K562 (cell line): ENCODE measurements around the gene PPHLN1. TPM values are rescaled to one million over a fixed set of nuclear protein-coding genes. Genes with fewer than 3 reads are reported as not detected.

Source experiments
- ATAC-seq: fragments of 200-7000 bp; cut with Tn5 transposase; 3 replicates; pipeline ENCODE4 v1.9.1; 2020; ENCODE audit warnings: moderate library complexity
- BruUV-seq: library from RNA; stranded (reverse); fragments of 400-500 nt; replicated peaks from 2 replicates; lab custom pipeline; 2021; lab: Mats Ljungman, UMichigan
- CTCF ChIA-PET: fragments of 300-600 bp; formaldehyde crosslinking; extraction: SDS; loops from one replicate; lab custom pipeline; 2021; ENCODE audit warnings: low intra/inter-chr PET ratio; lab: Yijun Ruan, JAX
- POLR2A ChIA-PET: fragments of 300-600, 350-650 bp; sonication (Branson Sonifier 250); formaldehyde crosslinking; extraction: SDS; loops from one replicate; lab custom pipeline; 2021; ENCODE audit warnings: antibody characterized with exemption, inconsistent platforms; lab: Yijun Ruan, JAX
- DNase-seq, 4 experiments: peaks; one replicate each; pipeline versions ENCODE4 v3.0.0 to v3.0.0-alpha.2; 2011 to 2018; ENCODE audit warnings: low spot score in 3 of 4, mixed read lengths in 3 of 4; ENCODE audit errors: extremely low read depth in 1 of 4
- FAIRE-seq: peaks from 2 replicates; lab custom pipeline; 2011; peaks lifted over from hg19 to GRCh38; lab: Jason Lieb, UNC
- H2AFZ ChIP-seq: 2 replicates; pipeline ENCODE4 v1.6.0; 2011; ENCODE audit warnings: low read depth, low read length, control low read depth, inconsistent platforms
- H3K27ac ChIP-seq: fragments of 200-600 bp; 3 replicates; pipeline ENCODE4 v1.8.0; 2011; ENCODE audit warnings: low read depth, mild to moderate bottlenecking, control low read depth, inconsistent platforms, low read length, moderate library complexity, mixed read lengths; ENCODE audit errors: extremely low read depth
- H3K27me3 ChIP-seq, 2 experiments: fragments of 300-600 bp in 1 of 2; 2 replicates in 1 of 2; 3 replicates in 1 of 2; pipeline versions ENCODE4 v1.6.0 to v1.8.0; 2011; ENCODE audit warnings: inconsistent platforms in 2 of 2, low read length in 2 of 2, mild to moderate bottlenecking in 1 of 2, mixed read lengths in 1 of 2, moderate library complexity in 1 of 2; ENCODE audit not compliant: control insufficient read depth in 2 of 2, insufficient read depth in 2 of 2
- H3K36me3 ChIP-seq: fragments of 300-600 bp; 3 replicates; pipeline ENCODE4 v1.8.0; 2011; ENCODE audit warnings: mild to moderate bottlenecking, low read length, inconsistent platforms; ENCODE audit not compliant: control insufficient read depth, insufficient read depth
- H3K4me1 ChIP-seq, 2 experiments: fragments of 200-600 bp in 1 of 2; replicated peaks in 1 of 2; 2 replicates in 1 of 2; 3 replicates in 1 of 2; pipeline versions ENCODE4 v1.5.1 to v1.8.0; 2011; ENCODE audit warnings: inconsistent platforms in 2 of 2, low read length in 2 of 2, mild to moderate bottlenecking in 1 of 2, mixed read lengths in 1 of 2, moderate library complexity in 1 of 2; ENCODE audit not compliant: control insufficient read depth in 2 of 2, insufficient read depth in 2 of 2
- H3K4me2 ChIP-seq: 2 replicates; pipeline ENCODE4 v1.6.1; 2011; ENCODE audit warnings: low read length, control low read depth, inconsistent platforms, mixed read lengths; ENCODE audit not compliant: insufficient read depth
- H3K4me3 ChIP-seq: fragments of 200-600 bp; sonication (generic), shearing (Covaris generic); 2 replicates; pipeline ENCODE4 v1.5.1; 2016; ENCODE audit warnings: control low read depth, inconsistent platforms
- H3K79me2 ChIP-seq: fragments of 200-600 bp; 3 replicates; pipeline ENCODE4 v1.8.0; 2011; ENCODE audit warnings: low read length, inconsistent platforms; ENCODE audit not compliant: control insufficient read depth, insufficient read depth
- H3K9ac ChIP-seq, 2 experiments: 2 replicates each; pipeline versions ENCODE4 v1.6.0 to v1.6.1; 2011; ENCODE audit warnings: low read depth in 2 of 2, low read length in 2 of 2, control low read depth in 1 of 2, inconsistent platforms in 1 of 2, mild to moderate bottlenecking in 1 of 2, mixed read lengths in 1 of 2; ENCODE audit not compliant: insufficient read depth in 1 of 2
- H3K9me1 ChIP-seq: one replicate; pipeline ENCODE4 v1.6.0; 2011; ENCODE audit warnings: inconsistent platforms, mild to moderate bottlenecking, low read length, moderate library complexity; ENCODE audit not compliant: control insufficient read depth, insufficient read depth
- H3K9me3 ChIP-seq: replicated peaks from 2 replicates; pipeline ENCODE4 v1.5.1; 2011; ENCODE audit warnings: low read depth, low read length, inconsistent platforms; ENCODE audit not compliant: control insufficient read depth, insufficient read depth
- H4K20me1 ChIP-seq: replicated peaks from 2 replicates; pipeline ENCODE4 v1.6.1; 2011; ENCODE audit warnings: low read length, inconsistent platforms, mixed read lengths; ENCODE audit not compliant: control insufficient read depth, insufficient read depth
- E2F5 ChIP-seq: sonication (generic); formaldehyde crosslinking; IDR thresholded peaks from 2 replicates; pipeline ENCODE4 v1.8.0; 2022; ENCODE audit warnings: mild to moderate bottlenecking, missing genetic modification reagents
- MTA1 ChIP-seq: fragments of 450-650 bp; IDR thresholded peaks from 2 replicates; pipeline ENCODE4 v1.6.1; 2017; ENCODE audit warnings: borderline replicate concordance
- PYGO2 ChIP-seq: fragments of 450-650 bp; IDR thresholded peaks from 2 replicates; pipeline ENCODE4 v1.6.1; 2016; ENCODE audit warnings: mild to moderate bottlenecking, missing genetic modification characterization, moderate library complexity, missing compliant biosample characterization
- ZNF280B ChIP-seq: fragments of 250-450 bp; sonication (Bioruptor Pico); IDR thresholded peaks from 2 replicates; pipeline ENCODE4 v1.5.1; 2021; ENCODE audit warnings: mild to moderate bottlenecking
- ZNF324 ChIP-seq: fragments of 250-450 bp; sonication (Bioruptor Pico); IDR thresholded peaks from 2 replicates; pipeline ENCODE4 v1.4.0; 2020; ENCODE audit warnings: mild to moderate bottlenecking
- WGBS: fragments of 100-300 bp; shearing (Covaris generic); methylation state at CpG from one replicate; pipeline ENCODE4 v1.1.6; 2016; ENCODE audit warnings: low coverage, mixed read lengths; ENCODE audit not compliant: insufficient coverage; ENCODE audit errors: missing lambda C conversion rate; 5-methylcytosine and 5-hydroxymethylcytosine counted together
- in situ Hi-C: fragments of 300-500 bp; cut with MboI; formaldehyde crosslinking; loops from 4 replicates; pipeline ENCODE4 v1.15.0; 2018; ENCODE audit warnings: inconsistent platforms, mixed read lengths
- intact Hi-C: fragments of 100-400 bp; cut with micrococcal nuclease; formaldehyde crosslinking; loops from 2 replicates; pipeline ENCODE4 v1.14.2; 2022
- polyA plus RNA-seq, 8 experiments: library from polyadenylated mRNA; depleted of rRNA in 4 of 8; stranded (reverse) in 5 of 8; unstranded in 3 of 8; fragments of >200 nt; fragmentation: Nextera tagmentation in 2 of 8; fragmentation: Illumina TruSeq in 1 of 8; extraction: Ambion mirVana in 2 of 8; extraction: Trizol in 1 of 8; gene quantifications; 2 replicates each; pipeline versions ENCODE4 v1.2.1 to v1.2.3, GENCODE V29; 2011 to 2014; ENCODE audit warnings: inconsistent platforms in 1 of 8, missing spikeins in 1 of 8
- total RNA-seq, 7 experiments: library from RNA; depleted of rRNA in 6 of 7; stranded (reverse); fragments of >200 nt in 6 of 7; fragmentation: Illumina TruSeq in 2 of 7; extraction: Trizol in 2 of 7; gene quantifications; 2 replicates each; pipeline versions ENCODE4 v1.2.1 to v1.2.3, GENCODE V29; 2011 to 2021; ENCODE audit warnings: low replicate concordance in 1 of 7

PPHLN1 gene
- total and polyA plus RNA-seq, 9 of the 15 experiments (the other 6 are each of a cell fraction or from before 2014, with no cell fraction given), result 66.3 to 112 (median 93.6) TPM

GRCh38 chr12:42448841-42449240, 122.9 kb downstream of the PPHLN1 start:
- no peak overlapping the region for H3K9ac ChIP-seq
- no peak for DNase-seq
- BruUV-seq, result no TSS peak
- no peak overlapping the region for H2AFZ ChIP-seq
- H3K9me3 ChIP-seq, result no peaks in the 10 kb centered on the region
- H3K27me3 ChIP-seq, result no peaks in the 10 kb centered on the region
- no peak for ATAC-seq
- CTCF ChIA-PET, result no interaction called here
- POLR2A ChIA-PET, result no interaction called here
- no peak overlapping the region for H3K27ac ChIP-seq
- H3K79me2 ChIP-seq, result no peaks in the 10 kb centered on the region
- WGBS, result 94% methylated on average over 9 of the region's 9 CpGs
- no peak overlapping the region for H3K4me3 ChIP-seq
- no peak for FAIRE-seq
- in situ Hi-C loops, result no loop called here
- H3K4me2 ChIP-seq, result no peak overlapping the region
- no peak for TF ChIP-seq PYGO2 (tag)
- TF ChIP-seq E2F5 (CRISPR knock-in tag), result no peak
- no peak for TF ChIP-seq MTA1
- TF ChIP-seq ZNF324 (CRISPR knock-in tag), result no peak
- no peak for TF ChIP-seq ZNF280B (CRISPR knock-in tag)
- no peaks in the 10 kb centered on the region for H3K9me1 ChIP-seq
- no peaks in the 10 kb centered on the region for H4K20me1 ChIP-seq
- peaks cover 4 to 18% of the 10 kb centered on the region in 2 experiments; a peak in 4 of 5 replicates for H3K4me1 ChIP-seq
- peaks cover 23% of the 10 kb centered on the region; the same call in 2 of the 3 replicates for H3K36me3 ChIP-seq
- intact Hi-C loops, result no loop called here
